ENCODE data around the gene RNF103.

DNA sequence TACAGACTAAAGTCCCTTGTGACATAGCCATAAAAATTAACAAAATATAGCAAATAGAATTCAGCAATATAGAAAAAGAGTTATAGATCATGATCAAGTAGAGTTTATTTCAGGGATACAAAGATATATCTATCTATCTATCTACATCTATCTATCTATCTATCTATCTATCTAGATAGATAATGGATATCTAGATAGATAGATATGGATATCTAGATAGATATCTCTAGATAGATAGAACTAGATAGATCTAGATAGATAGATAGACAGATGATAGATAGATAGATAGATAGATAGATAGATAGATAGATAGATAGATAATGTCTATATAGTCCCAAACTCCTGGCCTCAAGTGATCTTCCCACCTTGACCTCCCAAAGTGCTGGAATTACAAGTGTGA, 43.1 kb downstream of the RNF103 start:
- TF ChIP-seq POLR2A (IDR thresholded peaks at IDR 0.05): no peak
- TF ChIP-seq, protein P1, sequence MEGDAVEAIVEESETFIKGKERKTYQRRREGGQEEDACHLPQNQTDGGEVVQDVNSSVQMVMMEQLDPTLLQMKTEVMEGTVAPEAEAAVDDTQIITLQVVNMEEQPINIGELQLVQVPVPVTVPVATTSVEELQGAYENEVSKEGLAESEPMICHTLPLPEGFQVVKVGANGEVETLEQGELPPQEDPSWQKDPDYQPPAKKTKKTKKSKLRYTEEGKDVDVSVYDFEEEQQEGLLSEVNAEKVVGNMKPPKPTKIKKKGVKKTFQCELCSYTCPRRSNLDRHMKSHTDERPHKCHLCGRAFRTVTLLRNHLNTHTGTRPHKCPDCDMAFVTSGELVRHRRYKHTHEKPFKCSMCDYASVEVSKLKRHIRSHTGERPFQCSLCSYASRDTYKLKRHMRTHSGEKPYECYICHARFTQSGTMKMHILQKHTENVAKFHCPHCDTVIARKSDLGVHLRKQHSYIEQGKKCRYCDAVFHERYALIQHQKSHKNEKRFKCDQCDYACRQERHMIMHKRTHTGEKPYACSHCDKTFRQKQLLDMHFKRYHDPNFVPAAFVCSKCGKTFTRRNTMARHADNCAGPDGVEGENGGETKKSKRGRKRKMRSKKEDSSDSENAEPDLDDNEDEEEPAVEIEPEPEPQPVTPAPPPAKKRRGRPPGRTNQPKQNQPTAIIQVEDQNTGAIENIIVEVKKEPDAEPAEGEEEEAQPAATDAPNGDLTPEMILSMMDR (IDR thresholded peaks at IDR 0.05): no peak

All from ovary (tissue), 3 donors.